ENCODE data around the gene SHISA9. TPM values are rescaled to one million over a fixed set of nuclear protein-coding genes. Genes with fewer than 3 reads are reported as not detected.

The SHISA9 gene
- total RNA-seq, 2 donors from 2014 or later: not detected

DNA sequence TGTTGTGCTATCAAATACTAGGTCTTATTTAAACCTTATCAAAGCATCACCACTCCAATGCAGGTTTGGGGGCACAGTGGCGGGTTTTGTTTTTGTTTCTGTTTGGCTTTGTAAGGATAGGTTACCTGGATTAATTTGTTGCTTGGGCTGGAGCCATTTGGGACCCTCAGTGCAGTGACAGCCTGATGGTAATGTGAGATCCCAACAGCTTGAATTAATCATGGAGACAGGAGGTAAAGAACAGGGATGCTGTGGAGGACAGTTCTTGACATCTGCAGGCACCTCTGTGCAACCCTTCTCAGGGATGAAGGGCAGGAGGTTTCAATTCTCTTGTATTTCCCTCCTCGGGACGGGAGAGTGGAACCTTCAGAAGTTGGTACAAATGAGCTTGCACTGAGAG, 40.5 kb downstream of the SHISA9 start:
- Mint-ChIP-seq H3K4me3 (no peak overlapping the region), H3K36me3 (ENCODE audit: low read depth) (no peaks in the 10 kb centered on the region), H3K4me1 (no peaks in the 10 kb centered on the region), H3K27ac (no peak overlapping the region), H3K27me3 (no peaks in the 10 kb centered on the region)
- ATAC-seq (no peak), DNase-seq (no peak)
- H3K9me3 ChIP-seq (ENCODE audit: control insufficient read depth, low read length, poor library complexity, severe bottlenecking): no peaks in the 10 kb centered on the region

GRCh38 chr16:12942861-12943260, 41.5 kb downstream of the SHISA9 start:
- no peak overlapping the region for H3K27ac Mint-ChIP-seq
- no peaks in the 10 kb centered on the region for H3K4me1 Mint-ChIP-seq
- no peak for ATAC-seq
- no peaks in the 10 kb centered on the region for H3K36me3 Mint-ChIP-seq (ENCODE audit: low read depth)
- no peak overlapping the region for H3K4me3 Mint-ChIP-seq
- no peaks in the 10 kb centered on the region for H3K9me3 ChIP-seq (ENCODE audit: control insufficient read depth, low read length, poor library complexity, severe bottlenecking)
- DNase-seq: no peak
- H3K27me3 Mint-ChIP-seq: no peaks in the 10 kb centered on the region

DNA sequence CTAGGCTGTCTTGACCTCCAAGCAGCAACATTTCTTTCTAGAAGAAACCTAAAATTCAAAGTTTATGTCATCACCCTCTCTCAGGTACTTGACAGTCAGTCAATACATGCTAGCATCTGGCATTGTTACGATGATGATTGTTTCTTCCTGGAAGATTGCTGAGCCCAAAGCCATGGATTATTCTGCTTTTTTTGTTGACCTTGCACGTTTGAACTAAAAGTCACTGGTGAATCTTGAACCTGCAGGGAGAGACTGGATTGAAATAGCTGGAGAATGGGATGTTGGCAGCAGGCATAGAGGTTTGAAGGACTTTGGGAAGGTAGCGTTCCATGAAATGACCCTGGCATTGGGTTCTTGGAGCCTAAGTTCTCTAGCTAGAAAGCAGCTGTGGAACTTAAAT, 42.9 kb downstream of the SHISA9 start:
- Mint-ChIP-seq H3K4me3 (no peak overlapping the region), H3K27me3 (no peaks in the 10 kb centered on the region), H3K36me3 (ENCODE audit: low read depth) (no peaks in the 10 kb centered on the region), H3K4me1 (no peaks in the 10 kb centered on the region), H3K27ac (no peak overlapping the region)
- H3K9me3 ChIP-seq (ENCODE audit: control insufficient read depth, low read length, poor library complexity, severe bottlenecking): no peaks in the 10 kb centered on the region
- DNase-seq (no peak), ATAC-seq (no peak)

DNA sequence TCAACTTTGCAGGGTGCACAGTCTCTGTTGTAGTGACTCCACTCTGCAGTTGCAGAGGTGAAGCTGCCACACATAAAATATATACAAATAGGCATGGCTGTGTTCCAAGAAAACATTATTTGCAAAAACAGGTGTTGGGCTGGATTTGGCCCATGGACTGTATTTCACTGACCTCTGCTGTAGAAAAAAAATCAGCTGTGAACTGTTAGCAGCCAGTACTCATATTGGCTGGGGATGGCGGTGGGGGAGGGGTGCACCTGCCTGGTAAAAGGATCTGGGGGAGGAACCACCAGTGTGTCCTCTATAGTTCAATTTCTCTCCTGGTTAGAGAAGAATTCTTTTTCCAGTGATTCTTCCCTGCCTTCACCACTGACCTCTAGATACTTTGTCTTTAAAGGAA, 50.0 kb downstream of the SHISA9 start:
- no peaks in the 10 kb centered on the region for H3K27me3 Mint-ChIP-seq
- H3K4me1 Mint-ChIP-seq: no peaks in the 10 kb centered on the region
- H3K36me3 Mint-ChIP-seq (ENCODE audit: low read depth): no peaks in the 10 kb centered on the region
- DNase-seq: no peak
- ATAC-seq: no peak
- H3K9me3 ChIP-seq (ENCODE audit: control insufficient read depth, low read length, poor library complexity, severe bottlenecking): no peaks in the 10 kb centered on the region
- H3K4me3 Mint-ChIP-seq: no peak overlapping the region
- no peak overlapping the region for H3K27ac Mint-ChIP-seq

DNA sequence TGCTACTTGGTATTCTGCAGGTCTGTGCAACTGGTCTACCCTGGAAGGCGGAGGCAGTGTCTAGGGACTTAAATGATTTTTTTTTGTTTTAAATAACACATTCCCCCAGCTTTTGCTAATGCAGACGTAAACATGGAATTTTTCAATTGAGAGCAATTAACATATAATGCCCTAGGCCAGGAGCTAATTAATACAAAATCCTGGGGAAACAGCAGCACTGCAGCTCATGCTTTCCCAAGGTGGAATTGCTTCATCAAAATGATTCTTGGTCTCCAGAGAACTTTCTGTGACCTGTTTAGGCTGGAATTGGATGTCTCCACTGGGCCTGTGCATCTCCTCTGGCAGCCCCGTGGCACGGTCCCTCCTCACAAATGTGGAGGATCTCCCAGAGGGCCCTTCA, 50.6 kb downstream of the SHISA9 start:
- no peaks in the 10 kb centered on the region for H3K36me3 Mint-ChIP-seq (ENCODE audit: low read depth)
- H3K27me3 Mint-ChIP-seq: no peaks in the 10 kb centered on the region
- ATAC-seq: no peak
- H3K27ac Mint-ChIP-seq: no peak overlapping the region
- no peaks in the 10 kb centered on the region for H3K4me1 Mint-ChIP-seq
- no peaks in the 10 kb centered on the region for H3K9me3 ChIP-seq (ENCODE audit: control insufficient read depth, low read length, poor library complexity, severe bottlenecking)
- no peak overlapping the region for H3K4me3 Mint-ChIP-seq
- DNase-seq: no peak

DNA sequence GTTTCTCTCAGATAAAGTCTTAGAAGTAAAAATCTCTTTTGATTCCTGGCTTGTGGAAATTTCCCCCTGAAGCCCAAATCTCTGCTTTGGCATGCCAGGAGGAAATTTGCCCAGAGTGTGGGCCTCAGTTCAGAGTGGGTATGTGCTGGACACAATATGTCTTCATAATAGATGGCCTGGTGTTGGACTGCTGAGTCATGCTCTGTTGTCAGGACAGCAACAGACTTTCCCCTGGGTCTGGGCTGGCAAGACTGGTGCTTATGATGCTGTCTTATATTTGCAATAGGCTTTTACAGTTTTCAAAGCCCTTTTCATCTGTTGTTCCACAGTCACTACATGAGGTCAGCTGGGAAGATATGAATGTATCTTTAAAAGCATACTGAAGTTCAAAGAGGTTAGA, 57.0 kb downstream of the SHISA9 start:
- Mint-ChIP-seq H3K27me3 (no peaks in the 10 kb centered on the region), H3K4me1 (no peaks in the 10 kb centered on the region), H3K36me3 (ENCODE audit: low read depth) (no peaks in the 10 kb centered on the region), H3K4me3 (no peak overlapping the region), H3K27ac (no peak overlapping the region)
- DNase-seq (no peak), ATAC-seq (no peak)
- peaks cover 3% of the 10 kb centered on the region for H3K9me3 ChIP-seq (ENCODE audit: control insufficient read depth, low read length, poor library complexity, severe bottlenecking)

- H3K9me3 ChIP-seq (ENCODE audit: control insufficient read depth, low read length, poor library complexity, severe bottlenecking): peaks cover 3% of the 10 kb centered on the region
- Mint-ChIP-seq H3K36me3 (ENCODE audit: low read depth) (no peaks in the 10 kb centered on the region), H3K4me1 (no peaks in the 10 kb centered on the region), H3K4me3 (no peak overlapping the region), H3K27ac (no peak overlapping the region), H3K27me3 (no peaks in the 10 kb centered on the region)
- ATAC-seq (no peak), DNase-seq (no peak)
Measured at GRCh38 chr16:12959072-12959471, 57.7 kb downstream of the SHISA9 start.

GRCh38 chr16:12961626-12962025, 60.2 kb downstream of the SHISA9 start:
- no peaks in the 10 kb centered on the region for H3K27me3 Mint-ChIP-seq
- no peak for ATAC-seq
- no peak overlapping the region for H3K4me3 Mint-ChIP-seq
- peaks cover 3% of the 10 kb centered on the region for H3K9me3 ChIP-seq (ENCODE audit: control insufficient read depth, low read length, poor library complexity, severe bottlenecking)
- H3K27ac Mint-ChIP-seq: no peak overlapping the region
- DNase-seq: no peak
- H3K36me3 Mint-ChIP-seq (ENCODE audit: low read depth): no peaks in the 10 kb centered on the region
- H3K4me1 Mint-ChIP-seq: no peaks in the 10 kb centered on the region

GRCh38 chr16:12964461-12964860, 63.1 kb downstream of the SHISA9 start:
- H3K9me3 ChIP-seq (ENCODE audit: control insufficient read depth, low read length, poor library complexity, severe bottlenecking): peaks cover 3% of the 10 kb centered on the region
- no peaks in the 10 kb centered on the region for H3K27me3 Mint-ChIP-seq
- no peaks in the 10 kb centered on the region for H3K36me3 Mint-ChIP-seq (ENCODE audit: low read depth)
- DNase-seq (no peak), ATAC-seq (no peak)
- no peak overlapping the region for H3K27ac Mint-ChIP-seq
- H3K4me3 Mint-ChIP-seq: no peak overlapping the region
- H3K4me1 Mint-ChIP-seq: no peaks in the 10 kb centered on the region

GRCh38 chr16:12965274-12965804, 63.9 kb downstream of the SHISA9 start:
- H3K9me3 ChIP-seq (ENCODE audit: control insufficient read depth, low read length, poor library complexity, severe bottlenecking): peaks cover 3% of the 10 kb centered on the region
- no peak overlapping the region for H3K4me3 Mint-ChIP-seq
- ATAC-seq (no peak), DNase-seq (no peak)
- H3K4me1 Mint-ChIP-seq: no peaks in the 10 kb centered on the region
- H3K27ac Mint-ChIP-seq: no peak overlapping the region
- no peaks in the 10 kb centered on the region for H3K36me3 Mint-ChIP-seq (ENCODE audit: low read depth)
- no peaks in the 10 kb centered on the region for H3K27me3 Mint-ChIP-seq

- no peak for ATAC-seq
- DNase-seq: no peak
- Mint-ChIP-seq H3K27ac (no peak overlapping the region), H3K27me3 (no peaks in the 10 kb centered on the region), H3K4me3 (no peak overlapping the region), H3K36me3 (ENCODE audit: low read depth) (no peaks in the 10 kb centered on the region), H3K4me1 (no peaks in the 10 kb centered on the region)
- H3K9me3 ChIP-seq (ENCODE audit: control insufficient read depth, low read length, poor library complexity, severe bottlenecking): no peaks in the 10 kb centered on the region
Measured at GRCh38 chr16:12971241-12971640, 69.8 kb downstream of the SHISA9 start.

- H3K9me3 ChIP-seq (ENCODE audit: control insufficient read depth, low read length, poor library complexity, severe bottlenecking): no peaks in the 10 kb centered on the region
- ATAC-seq (no peak), DNase-seq (no peak)
- Mint-ChIP-seq H3K36me3 (ENCODE audit: low read depth) (no peaks in the 10 kb centered on the region), H3K4me3 (no peak overlapping the region), H3K4me1 (no peaks in the 10 kb centered on the region), H3K27ac (no peak overlapping the region), H3K27me3 (no peaks in the 10 kb centered on the region)
Measured at GRCh38 chr16:12972246-12972645, 70.8 kb downstream of the SHISA9 start.

DNA sequence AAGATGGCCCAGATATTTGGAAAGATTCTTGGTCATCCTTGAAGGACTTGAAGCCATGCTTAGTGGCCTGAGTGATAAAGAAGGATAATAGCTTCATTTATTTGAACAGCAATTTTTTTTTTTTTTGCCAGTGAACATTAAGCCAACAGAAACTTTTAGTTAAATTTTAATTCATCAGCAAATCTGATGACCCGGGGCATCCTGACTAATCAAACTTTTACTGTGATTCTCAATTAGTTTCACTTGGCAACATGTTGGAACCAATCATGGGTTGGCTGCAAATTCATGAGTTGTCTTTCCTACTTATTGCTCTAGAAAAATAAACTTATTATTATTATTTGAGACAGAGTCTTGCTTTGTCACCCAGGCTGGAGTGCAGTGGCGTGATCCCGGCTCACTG, 74.4 kb downstream of the SHISA9 start:
- Mint-ChIP-seq H3K27ac (no peak overlapping the region), H3K4me1 (no peaks in the 10 kb centered on the region), H3K36me3 (ENCODE audit: low read depth) (no peaks in the 10 kb centered on the region), H3K27me3 (no peaks in the 10 kb centered on the region), H3K4me3 (no peak overlapping the region)
- ATAC-seq (no peak), DNase-seq (no peak)
- no peaks in the 10 kb centered on the region for H3K9me3 ChIP-seq (ENCODE audit: control insufficient read depth, low read length, poor library complexity, severe bottlenecking)

GRCh38 chr16:12976496-12976895, 75.1 kb downstream of the SHISA9 start:
- Mint-ChIP-seq H3K4me1 (no peaks in the 10 kb centered on the region), H3K4me3 (no peak overlapping the region), H3K27me3 (no peaks in the 10 kb centered on the region), H3K36me3 (ENCODE audit: low read depth) (no peaks in the 10 kb centered on the region), H3K27ac (no peak overlapping the region)
- DNase-seq (no peak), ATAC-seq (no peak)
- H3K9me3 ChIP-seq (ENCODE audit: control insufficient read depth, low read length, poor library complexity, severe bottlenecking): no peaks in the 10 kb centered on the region
